ENCODE results near the gene SLIT3. TPM values are rescaled to one million over a fixed set of nuclear protein-coding genes. Genes with fewer than 3 reads are reported as not detected.

Gene SLIT3
- total RNA-seq, 1 donor from 2014 or later, result 70.0 TPM

GRCh38 chr5:169176709-169177694, 123.9 kb downstream of the SLIT3 start:
- H3K4me3 ChIP-seq, result no peak overlapping the region
- no peaks in the 10 kb centered on the region for H3K9me3 ChIP-seq
- TF ChIP-seq CTCF (IDR thresholded peaks at IDR 0.05), result no peak
- no peaks in the 10 kb centered on the region for H3K27me3 ChIP-seq
- H3K4me1 ChIP-seq, result no peaks in the 10 kb centered on the region
- DNase-seq (no peak), ATAC-seq (no peak)
- no peaks in the 10 kb centered on the region for H3K36me3 ChIP-seq
- H3K27ac ChIP-seq, result no peak overlapping the region
- intact Hi-C loops (cut with DNase I), result no loop called here

- intact Hi-C loops (cut with DNase I), result no loop called here
- H3K27ac ChIP-seq, result no peak overlapping the region
- H3K4me3 ChIP-seq, result no peak overlapping the region
- H3K4me1 ChIP-seq, result no peaks in the 10 kb centered on the region
- DNase-seq (no peak), ATAC-seq (no peak)
- no peaks in the 10 kb centered on the region for H3K36me3 ChIP-seq
- H3K9me3 ChIP-seq, result no peaks in the 10 kb centered on the region
- no peaks in the 10 kb centered on the region for H3K27me3 ChIP-seq
- TF ChIP-seq CTCF (IDR thresholded peaks at IDR 0.05), result no peak
Measured at GRCh38 chr5:169175733-169176132, 125.2 kb downstream of the SLIT3 start.

GRCh38 chr5:169174923-169175322, 126.0 kb downstream of the SLIT3 start:
- intact Hi-C loops (cut with DNase I), result no loop called here
- H3K27me3 ChIP-seq, result no peaks in the 10 kb centered on the region
- DNase-seq, result no peak
- H3K4me3 ChIP-seq, result no peak overlapping the region
- no peaks in the 10 kb centered on the region for H3K36me3 ChIP-seq
- no peaks in the 10 kb centered on the region for H3K9me3 ChIP-seq
- H3K4me1 ChIP-seq, result no peaks in the 10 kb centered on the region
- H3K27ac ChIP-seq, result no peak overlapping the region
- TF ChIP-seq CTCF (IDR thresholded peaks at IDR 0.05), result no peak
- ATAC-seq, result no peak

- no peak for TF ChIP-seq CTCF (IDR thresholded peaks at IDR 0.05)
- no peaks in the 10 kb centered on the region for H3K36me3 ChIP-seq
- H3K4me3 ChIP-seq, result no peak overlapping the region
- no peak overlapping the region for H3K27ac ChIP-seq
- ATAC-seq, result peak; percentile 68
- no peaks in the 10 kb centered on the region for H3K27me3 ChIP-seq
- no peak for DNase-seq
- no peaks in the 10 kb centered on the region for H3K9me3 ChIP-seq
- intact Hi-C loops (cut with DNase I), result no loop called here
- no peaks in the 10 kb centered on the region for H3K4me1 ChIP-seq
Measured at GRCh38 chr5:169173372-169173771, 127.6 kb downstream of the SLIT3 start.

- Histone ChIP-seq H3K9me3 (no peaks in the 10 kb centered on the region), H3K4me1 (no peaks in the 10 kb centered on the region), H3K27me3 (no peaks in the 10 kb centered on the region), H3K36me3 (no peaks in the 10 kb centered on the region), H3K27ac (no peak overlapping the region), H3K4me3 (no peak overlapping the region)
- no peak for ATAC-seq
- no peak for DNase-seq
- intact Hi-C loops (cut with DNase I), result no loop called here
- no peak for TF ChIP-seq CTCF (IDR thresholded peaks at IDR 0.05)
Measured at GRCh38 chr5:169171515-169171914, 129.4 kb downstream of the SLIT3 start.

All from upper lobe of right lung (tissue), 1 donor.